ENCODE results near the gene CCR9.

GRCh38 chr3:45873638-45874037 is 12.7 kb upstream of the CCR9 start:
- TF ChIP-seq CTCF (IDR thresholded peaks at IDR 0.05 in 2 of 3, conservative IDR thresholded peaks at IDR 0.05 in 1 of 3; ENCODE audit: borderline replicate concordance in 1 of 3, insufficient read depth in 1 of 3, low read depth in 2 of 3, low read length in 2 of 3) (no peak), EZH2 (IDR thresholded peaks at IDR 0.05) (no peak), ZFX (IDR thresholded peaks at IDR 0.05) (no peak), POLR2AphosphoS5 (IDR thresholded peaks at IDR 0.05; ENCODE audit: low read depth, low read length) (no peak), JUND (IDR thresholded peaks at IDR 0.05) (no peak), POLR2A (IDR thresholded peaks at IDR 0.05; ENCODE audit: borderline replicate concordance, extremely low read depth, insufficient read depth, insufficient read length) (no peak), CEBPB (IDR thresholded peaks at IDR 0.05; ENCODE audit: low read depth) (no peak), REST (IDR thresholded peaks at IDR 0.05; ENCODE audit: low read depth) (no peak), MAX (IDR thresholded peaks at IDR 0.05) (no peak), SIN3A (IDR thresholded peaks at IDR 0.05; ENCODE audit: low read depth) (no peak)

All from HCT116 (cell line).